ENCODE measurements around the gene OVAAL.

DNA sequence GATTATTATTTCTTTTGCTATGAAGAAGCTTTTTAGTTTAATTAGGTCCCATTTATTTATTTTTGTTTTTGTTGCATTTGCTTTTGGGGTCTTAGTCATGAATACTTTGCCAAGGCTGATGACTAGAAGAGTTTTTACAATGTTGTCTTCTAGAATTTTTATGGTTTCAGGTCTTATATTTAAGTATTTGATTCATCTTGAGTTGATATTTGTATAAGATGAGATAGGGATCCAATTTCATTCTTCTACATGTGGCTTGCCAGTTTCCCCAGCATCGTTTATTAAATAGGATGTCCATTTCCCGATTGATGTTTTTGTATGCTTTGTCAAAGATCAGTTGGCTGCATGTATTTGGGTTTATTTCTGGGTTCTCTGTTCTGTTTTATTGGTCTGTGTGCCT lies 47.9 kb upstream of the OVAAL start:
- TF ChIP-seq CSDC2 (CRISPR knock-in tag; IDR thresholded peaks at IDR 0.05) (no peak), ZFP30 (CRISPR knock-in tag; IDR thresholded peaks at IDR 0.05) (no peak), ZC3H10 (CRISPR knock-in tag; IDR thresholded peaks at IDR 0.05) (no peak), ISL1 (CRISPR knock-in tag; IDR thresholded peaks at IDR 0.05) (no peak)
- TF ChIP-seq, protein P1, sequence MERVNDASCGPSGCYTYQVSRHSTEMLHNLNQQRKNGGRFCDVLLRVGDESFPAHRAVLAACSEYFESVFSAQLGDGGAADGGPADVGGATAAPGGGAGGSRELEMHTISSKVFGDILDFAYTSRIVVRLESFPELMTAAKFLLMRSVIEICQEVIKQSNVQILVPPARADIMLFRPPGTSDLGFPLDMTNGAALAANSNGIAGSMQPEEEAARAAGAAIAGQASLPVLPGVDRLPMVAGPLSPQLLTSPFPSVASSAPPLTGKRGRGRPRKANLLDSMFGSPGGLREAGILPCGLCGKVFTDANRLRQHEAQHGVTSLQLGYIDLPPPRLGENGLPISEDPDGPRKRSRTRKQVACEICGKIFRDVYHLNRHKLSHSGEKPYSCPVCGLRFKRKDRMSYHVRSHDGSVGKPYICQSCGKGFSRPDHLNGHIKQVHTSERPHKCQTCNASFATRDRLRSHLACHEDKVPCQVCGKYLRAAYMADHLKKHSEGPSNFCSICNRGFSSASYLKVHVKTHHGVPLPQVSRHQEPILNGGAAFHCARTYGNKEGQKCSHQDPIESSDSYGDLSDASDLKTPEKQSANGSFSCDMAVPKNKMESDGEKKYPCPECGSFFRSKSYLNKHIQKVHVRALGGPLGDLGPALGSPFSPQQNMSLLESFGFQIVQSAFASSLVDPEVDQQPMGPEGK (CRISPR knock-in tag; IDR thresholded peaks at IDR 0.05; ENCODE audit: borderline replicate concordance) = no peak
- TF ChIP-seq, protein P2, sequence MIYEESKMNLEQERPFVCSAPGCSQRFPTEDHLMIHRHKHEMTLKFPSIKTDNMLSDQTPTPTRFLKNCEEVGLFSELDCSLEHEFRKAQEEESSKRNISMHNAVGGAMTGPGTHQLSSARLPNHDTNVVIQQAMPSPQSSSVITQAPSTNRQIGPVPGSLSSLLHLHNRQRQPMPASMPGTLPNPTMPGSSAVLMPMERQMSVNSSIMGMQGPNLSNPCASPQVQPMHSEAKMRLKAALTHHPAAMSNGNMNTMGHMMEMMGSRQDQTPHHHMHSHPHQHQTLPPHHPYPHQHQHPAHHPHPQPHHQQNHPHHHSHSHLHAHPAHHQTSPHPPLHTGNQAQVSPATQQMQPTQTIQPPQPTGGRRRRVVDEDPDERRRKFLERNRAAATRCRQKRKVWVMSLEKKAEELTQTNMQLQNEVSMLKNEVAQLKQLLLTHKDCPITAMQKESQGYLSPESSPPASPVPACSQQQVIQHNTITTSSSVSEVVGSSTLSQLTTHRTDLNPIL (CRISPR knock-in tag; IDR thresholded peaks at IDR 0.05; ENCODE audit: low read depth) = no peak

All from SK-N-SH treated with all-trans-retinoic acid at 6 μM for 48 hours (cell line).